HCT116 (cell line): ENCODE results near the gene UBAP2.

Source experiments
- CTCF ChIP-seq, 3 experiments: fragments of 200-600 bp in 1 of 3; sonication (generic) in 1 of 3; IDR thresholded peaks in 2 of 3; conservative IDR thresholded peaks in 1 of 3; 2 replicates each; pipeline ENCODE4 v1.5.1; 2012 to 2017; ENCODE audit warnings: low read depth in 2 of 3, low read length in 2 of 3, antibody characterized with exemption in 1 of 3, borderline replicate concordance in 1 of 3, control low read depth in 1 of 3, mild to moderate bottlenecking in 1 of 3, mixed read lengths in 1 of 3, mixed run types in 1 of 3, moderate library complexity in 1 of 3; ENCODE audit not compliant: insufficient read depth in 1 of 3
- EZH2 ChIP-seq: fragments of 200-600 bp; sonication (generic); IDR thresholded peaks from 2 replicates; pipeline ENCODE4 v1.6.1; 2017; ENCODE audit warnings: antibody characterized with exemption, mixed run types
- POLR2A ChIP-seq: IDR thresholded peaks from 2 replicates; pipeline ENCODE4 v1.7.0; 2011; ENCODE audit warnings: borderline replicate concordance; ENCODE audit not compliant: insufficient read depth, insufficient read length; ENCODE audit errors: extremely low read depth
- POLR2AphosphoS5 ChIP-seq: IDR thresholded peaks from 2 replicates; pipeline ENCODE4 v1.6.1; 2011; ENCODE audit warnings: mild to moderate bottlenecking, low read depth, low read length, moderate library complexity

- TF ChIP-seq CTCF (IDR thresholded peaks at IDR 0.05 in 2 of 3, conservative IDR thresholded peaks at IDR 0.05 in 1 of 3; ENCODE audit: borderline replicate concordance in 1 of 3, insufficient read depth in 1 of 3, low read depth in 2 of 3, low read length in 2 of 3) (no peak), POLR2AphosphoS5 (no peak), EZH2 (no peak), POLR2A (no peak)
Measured at GRCh38 chr9:33993104-33993503, 55.6 kb downstream of the UBAP2 start.
